Suprapubic skin (tissue), 4 donors: ENCODE measurements around the gene MYL9. TPM values are rescaled to one million over a fixed set of nuclear protein-coding genes. Genes with fewer than 3 reads are reported as not detected.

Experiments
- DNase-seq, 2 donors: peaks; one replicate each; pipeline ENCODE4 v3.0.0-alpha.2; 2019; ENCODE audit warnings: low spot score in 2 of 2
- H3K27ac ChIP-seq: fragments of 200-600 bp; sonication (generic); one replicate; pipeline ENCODE4 v1.5.1; 2019
- H3K27me3 ChIP-seq: fragments of 200-600 bp; sonication (generic); one replicate; pipeline ENCODE4 v1.5.1; 2019
- H3K36me3 ChIP-seq: fragments of 200-600 bp; sonication (generic); one replicate; pipeline ENCODE4 v1.5.1; 2019
- H3K4me1 ChIP-seq: fragments of 200-600 bp; sonication (generic); one replicate; pipeline ENCODE4 v1.5.1; 2019
- H3K4me3 ChIP-seq: fragments of 200-600 bp; sonication (generic); one replicate; pipeline ENCODE4 v1.5.1; 2019; ENCODE audit warnings: mild to moderate bottlenecking
- H3K9me3 ChIP-seq: fragments of 200-600 bp; sonication (generic); one replicate; pipeline ENCODE4 v1.5.1; 2019
- EP300 ChIP-seq: sonication (generic); formaldehyde crosslinking; IDR thresholded peaks from one replicate; pipeline ENCODE4 v1.6.1; 2017; ENCODE audit warnings: antibody characterized with exemption
- POLR2A ChIP-seq, 2 donors: fragments of 450-650 bp; IDR thresholded peaks; one replicate each; pipeline ENCODE4 v1.6.1; 2017; ENCODE audit warnings: antibody characterized with exemption in 2 of 2, mild to moderate bottlenecking in 2 of 2, moderate library complexity in 2 of 2
- POLR2AphosphoS5 ChIP-seq, 3 donors: sonication (generic); formaldehyde crosslinking; IDR thresholded peaks; one replicate each; pipeline ENCODE4 v1.6.1; 2017; ENCODE audit warnings: antibody characterized with exemption in 3 of 3
- WGBS: methylation state at CpG from one replicate; pipeline ENCODE4 v1.1.5; 2018; 5-methylcytosine and 5-hydroxymethylcytosine counted together
- total RNA-seq, 4 donors: library from RNA; depleted of rRNA; stranded (reverse); fragments of >200 nt; gene quantifications; one replicate each; pipeline ENCODE4 v1.1.0, GENCODE V29; 2016
- TF ChIP-seq, protein P1 (sequence below), 2 donors: fragments of 200-600 bp in 1 of 2; fragments of 450-650 bp in 1 of 2; sonication (generic) in 1 of 2; IDR thresholded peaks; one replicate each; pipeline ENCODE4 v1.5.1; 2016 to 2019; ENCODE audit warnings: antibody characterized with exemption in 2 of 2, mild to moderate bottlenecking in 1 of 2, moderate library complexity in 1 of 2

Gene MYL9
- total RNA-seq, 4 donors from 2014 or later: 29.4 to 34.0 (median 30.7) TPM

DNA sequence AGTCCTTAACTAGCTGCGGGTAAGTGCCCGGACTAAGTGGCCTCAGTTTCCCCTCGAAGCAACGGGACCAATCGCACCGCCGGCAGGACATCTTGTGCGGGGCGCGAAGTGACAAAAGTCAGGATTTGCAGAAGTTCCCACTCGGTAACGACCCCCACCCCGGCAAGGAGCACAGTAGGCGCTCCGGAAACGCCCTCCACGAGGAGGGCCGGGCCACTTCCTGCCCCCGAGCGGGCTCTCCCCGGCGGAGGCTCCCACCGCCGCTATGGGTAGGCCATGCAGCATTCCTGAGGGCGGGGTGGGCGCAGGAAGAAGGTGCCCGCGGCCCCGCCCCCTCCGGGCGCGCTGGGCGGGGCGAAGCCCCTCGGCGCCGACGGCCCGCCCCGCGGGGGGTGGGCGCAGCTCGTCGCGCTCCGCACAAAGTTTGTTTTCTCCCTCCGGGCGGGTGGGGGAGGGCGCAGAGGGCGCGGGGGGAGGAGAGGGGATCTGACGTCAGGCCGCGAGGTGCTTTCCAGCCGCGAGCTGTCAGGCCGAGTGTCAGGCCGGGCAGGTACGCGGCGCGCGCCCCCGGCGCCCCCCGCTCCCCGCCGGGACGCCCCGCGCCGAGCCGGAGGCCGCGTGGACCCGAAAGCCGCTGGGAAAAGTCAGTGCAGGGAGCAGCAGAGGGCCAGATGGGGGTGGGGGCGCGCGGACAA is 31.9 kb downstream of the MYL9 start, which contains the start of gene TGIF2:
TSS of gene TGIF2 (plus strand) at position 495 of the 695 bp plus-strand sequence. CDS start 5,178 bp downstream, outside the sequence.
- DNase-seq: peak; percentile 90 to 91
- Histone ChIP-seq H3K27ac (peak within 1 kb of the TSS; percentile 89), H3K36me3 (no peaks in the 10 kb centered on the region), H3K27me3 (no peaks in the 10 kb centered on the region), H3K4me3 (peak within 1 kb of the TSS; percentile 85), H3K4me1 (peaks cover 36% of the 10 kb centered on the region), H3K9me3 (no peaks in the 10 kb centered on the region)
- WGBS: no CpG with 5 or more reads among the region's 80 CpGs
- TF ChIP-seq POLR2A (IDR thresholded peaks at IDR 0.05) (peak in 1 of 2 donors; percentile 14), EP300 (no peak)

DNA sequence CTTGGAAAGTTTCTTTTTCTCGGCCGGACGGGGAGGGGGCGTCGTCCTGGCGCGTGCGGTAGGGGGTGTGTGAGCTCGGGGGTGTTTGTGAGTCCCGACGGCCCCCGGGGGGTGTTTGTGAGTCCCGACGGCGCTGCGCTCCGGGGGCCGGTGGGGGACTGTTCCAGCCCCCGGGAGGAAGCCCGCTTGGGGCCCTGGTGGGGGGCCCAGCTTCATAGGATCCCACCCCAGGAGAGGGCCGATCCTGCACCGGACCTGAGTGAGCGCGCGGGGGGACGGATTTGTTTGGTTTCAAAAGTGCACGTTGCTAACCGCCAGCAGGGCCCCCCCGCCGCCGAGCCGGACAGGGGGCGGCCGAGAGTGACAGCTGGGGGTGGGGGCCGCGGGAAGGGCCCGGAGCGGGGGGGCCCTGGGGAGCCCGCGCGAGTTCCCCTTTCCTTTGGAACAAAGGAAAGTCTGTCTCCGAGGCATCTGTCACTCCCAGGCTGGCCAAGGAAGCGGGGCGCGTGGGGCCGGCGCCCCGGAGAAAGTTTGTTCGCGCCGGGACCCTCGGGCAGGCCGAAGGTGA is 32.6 kb downstream of the MYL9 start:
- DNase-seq: peak; percentile 76 to 80
- Histone ChIP-seq H3K9me3 (no peaks in the 10 kb centered on the region), H3K27me3 (no peaks in the 10 kb centered on the region), H3K27ac (peak overlapping the region; percentile 89), H3K4me3 (peak overlapping the region; percentile 85), H3K36me3 (peaks cover 3% of the 10 kb centered on the region), H3K4me1 (peaks cover 36% of the 10 kb centered on the region)
- no CpG with 5 or more reads among the region's 53 CpGs for WGBS
- TF ChIP-seq, protein P1, sequence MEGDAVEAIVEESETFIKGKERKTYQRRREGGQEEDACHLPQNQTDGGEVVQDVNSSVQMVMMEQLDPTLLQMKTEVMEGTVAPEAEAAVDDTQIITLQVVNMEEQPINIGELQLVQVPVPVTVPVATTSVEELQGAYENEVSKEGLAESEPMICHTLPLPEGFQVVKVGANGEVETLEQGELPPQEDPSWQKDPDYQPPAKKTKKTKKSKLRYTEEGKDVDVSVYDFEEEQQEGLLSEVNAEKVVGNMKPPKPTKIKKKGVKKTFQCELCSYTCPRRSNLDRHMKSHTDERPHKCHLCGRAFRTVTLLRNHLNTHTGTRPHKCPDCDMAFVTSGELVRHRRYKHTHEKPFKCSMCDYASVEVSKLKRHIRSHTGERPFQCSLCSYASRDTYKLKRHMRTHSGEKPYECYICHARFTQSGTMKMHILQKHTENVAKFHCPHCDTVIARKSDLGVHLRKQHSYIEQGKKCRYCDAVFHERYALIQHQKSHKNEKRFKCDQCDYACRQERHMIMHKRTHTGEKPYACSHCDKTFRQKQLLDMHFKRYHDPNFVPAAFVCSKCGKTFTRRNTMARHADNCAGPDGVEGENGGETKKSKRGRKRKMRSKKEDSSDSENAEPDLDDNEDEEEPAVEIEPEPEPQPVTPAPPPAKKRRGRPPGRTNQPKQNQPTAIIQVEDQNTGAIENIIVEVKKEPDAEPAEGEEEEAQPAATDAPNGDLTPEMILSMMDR (IDR thresholded peaks at IDR 0.05): no peak
- TF ChIP-seq POLR2AphosphoS5 (IDR thresholded peaks at IDR 0.05): no peak
- TF ChIP-seq EP300: no peak

DNA sequence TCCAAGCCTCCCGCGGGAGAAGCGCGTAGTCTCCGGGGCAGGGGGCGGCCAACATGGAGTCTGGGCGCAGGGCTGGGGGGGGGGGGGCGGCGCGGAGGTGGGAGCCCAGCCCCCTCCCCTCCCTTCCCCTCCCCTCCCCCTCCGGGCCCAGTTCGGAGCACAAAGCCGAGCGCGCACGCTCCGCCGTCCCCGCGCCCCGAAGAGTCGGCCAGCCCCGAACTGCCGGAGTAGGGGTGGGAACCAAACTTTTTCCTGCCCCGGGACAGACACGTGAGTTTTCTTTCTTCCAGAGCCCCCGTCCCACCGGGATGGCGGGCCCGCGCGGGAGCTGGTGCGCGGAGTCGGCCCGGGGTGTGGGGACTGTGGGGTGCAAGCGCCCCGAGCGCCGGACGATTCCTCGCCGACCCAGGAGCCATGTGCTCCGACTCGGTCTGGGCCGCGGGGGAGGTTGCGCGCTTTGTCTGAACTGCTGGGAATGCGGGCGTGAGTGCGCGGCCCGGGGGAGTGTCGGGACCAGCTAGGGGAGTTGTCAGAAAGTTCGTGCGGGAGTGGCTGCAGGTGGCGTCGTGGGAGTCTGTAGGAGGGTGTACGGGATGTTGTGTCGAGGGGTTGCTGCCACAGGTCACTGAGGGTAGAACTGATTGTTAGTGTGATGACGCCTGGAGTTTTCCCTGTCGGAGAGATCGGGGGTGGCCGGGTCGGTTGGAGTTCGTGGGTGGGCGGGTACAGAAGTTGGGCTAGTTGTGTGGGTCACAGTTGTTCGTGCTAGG is 33.2 kb downstream of the MYL9 start:
- Histone ChIP-seq H3K4me1 (peaks cover 35% of the 10 kb centered on the region), H3K36me3 (peaks cover 9% of the 10 kb centered on the region), H3K4me3 (peak overlapping the region; percentile 85), H3K9me3 (no peaks in the 10 kb centered on the region), H3K27ac (peak overlapping the region; percentile 89), H3K27me3 (no peaks in the 10 kb centered on the region)
- TF ChIP-seq EP300 (no peak), POLR2A (IDR thresholded peaks at IDR 0.05) (no peak), POLR2AphosphoS5 (IDR thresholded peaks at IDR 0.05) (no peak)
- TF ChIP-seq, protein P1 (IDR thresholded peaks at IDR 0.05): no peak
- WGBS: 0% methylated on average over 18 of the region's 69 CpGs
- DNase-seq: peak in 1 of 2 donors; percentile 81

DNA sequence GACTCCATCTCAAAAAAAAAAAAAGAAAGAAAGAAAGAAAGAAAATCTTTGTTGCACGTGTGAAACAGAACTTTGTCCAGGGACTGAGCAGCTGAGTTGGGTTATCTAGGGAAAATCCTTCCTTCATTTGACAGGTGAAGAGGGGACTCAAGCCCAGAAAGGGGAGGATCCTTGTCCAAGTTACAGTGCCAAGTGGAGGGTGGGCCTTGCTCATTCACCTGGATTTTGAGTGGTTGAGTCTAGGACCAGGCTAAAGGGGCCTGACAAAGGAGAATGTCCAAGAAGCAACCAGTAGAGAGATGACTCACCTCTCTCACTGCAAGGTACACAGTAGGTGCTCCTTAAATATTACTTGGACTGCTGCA is 34.7 kb downstream of the MYL9 start:
- Histone ChIP-seq H3K4me3 (no peak overlapping the region), H3K27me3 (no peaks in the 10 kb centered on the region), H3K4me1 (peaks cover 33% of the 10 kb centered on the region), H3K9me3 (no peaks in the 10 kb centered on the region), H3K27ac (no peak overlapping the region), H3K36me3 (peaks cover 22% of the 10 kb centered on the region)
- DNase-seq: no peak
- WGBS: 57% methylated on average over 1 of the region's 1 CpG
- TF ChIP-seq EP300: no peak
- TF ChIP-seq, protein P1 (IDR thresholded peaks at IDR 0.05): no peak
- no peak for TF ChIP-seq POLR2AphosphoS5 (IDR thresholded peaks at IDR 0.05)
- TF ChIP-seq POLR2A (IDR thresholded peaks at IDR 0.05): no peak

DNA sequence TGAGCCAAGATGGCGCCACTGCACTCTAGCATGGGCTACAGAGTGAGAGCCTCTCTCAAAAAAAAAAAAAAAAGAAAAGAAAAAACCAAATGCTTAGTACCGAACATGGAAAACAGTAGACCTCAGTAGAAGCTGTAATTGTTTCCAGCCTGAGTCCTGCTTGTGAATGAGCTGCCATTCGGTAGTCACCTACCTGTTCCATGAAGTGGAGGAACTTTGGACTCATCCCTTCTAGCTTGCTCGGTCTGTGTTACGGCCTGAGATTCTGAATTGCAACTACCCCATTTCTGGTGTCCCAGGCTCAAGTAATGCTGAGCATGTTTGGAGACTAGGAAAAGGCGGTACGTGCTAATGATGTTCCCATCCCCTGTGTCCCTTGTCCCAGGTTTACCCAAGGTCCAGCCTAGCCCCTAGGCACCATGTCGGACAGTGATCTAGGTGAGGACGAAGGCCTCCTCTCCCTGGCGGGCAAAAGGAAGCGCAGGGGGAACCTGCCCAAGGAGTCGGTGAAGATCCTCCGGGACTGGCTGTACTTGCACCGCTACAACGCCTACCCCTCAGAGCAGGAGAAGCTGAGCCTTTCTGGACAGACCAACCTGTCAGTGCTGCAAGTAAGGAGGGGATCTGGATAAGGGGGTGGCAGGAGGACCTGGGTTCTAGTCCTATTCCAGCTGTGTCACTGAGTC is 37.2 kb downstream of the MYL9 start:
- no peak for DNase-seq
- H3K9me3 ChIP-seq: no peaks in the 10 kb centered on the region
- TF ChIP-seq POLR2AphosphoS5 (IDR thresholded peaks at IDR 0.05) (no peak), EP300 (no peak), POLR2A (IDR thresholded peaks at IDR 0.05) (no peak)
- TF ChIP-seq, protein P1 (IDR thresholded peaks at IDR 0.05): no peak
- H3K27ac ChIP-seq: no peak overlapping the region
- H3K4me1 ChIP-seq: peaks cover 25% of the 10 kb centered on the region
- H3K36me3 ChIP-seq: peaks cover 35% of the 10 kb centered on the region
- no peaks in the 10 kb centered on the region for H3K27me3 ChIP-seq
- H3K4me3 ChIP-seq: no peak overlapping the region
- 98% methylated on average over 15 of the region's 15 CpGs for WGBS
